Ascending aorta (tissue), 2 donors: ENCODE data around the gene MYO1F. TPM values are rescaled to one million over a fixed set of nuclear protein-coding genes. Genes with fewer than 3 reads are reported as not detected.

ENCODE experiments used
- DNase-seq, 2 donors: peaks; one replicate each; pipeline ENCODE4 v3.0.0-alpha.2; 2019; ENCODE audit warnings: low spot score in 2 of 2
- H3K27ac ChIP-seq, 2 donors: fragments of 200-600 bp; sonication (generic); one replicate each; pipeline ENCODE4 v1.5.1; 2016 to 2017; ENCODE audit warnings: mild to moderate bottlenecking in 1 of 2
- H3K27me3 ChIP-seq: fragments of 200-600 bp; sonication (generic); one replicate; pipeline ENCODE4 v1.5.1; 2017
- H3K36me3 ChIP-seq, 2 donors: fragments of 200-600 bp; sonication (generic); one replicate each; pipeline ENCODE4 v1.5.1; 2016
- H3K4me1 ChIP-seq, 2 donors: fragments of 200-600 bp; sonication (generic); one replicate each; pipeline ENCODE4 v1.5.1; 2016 to 2017; ENCODE audit warnings: mild to moderate bottlenecking in 1 of 2
- H3K4me3 ChIP-seq, 2 donors: fragments of 200-600 bp; sonication (generic); one replicate each; pipeline ENCODE4 v1.5.1; 2016 to 2017; ENCODE audit warnings: mild to moderate bottlenecking in 1 of 2
- H3K9me3 ChIP-seq, 2 donors: fragments of 200-600 bp; sonication (generic); one replicate each; pipeline ENCODE4 v1.5.1; 2016
- CTCF ChIP-seq, 3 experiments: fragments of 200-600 bp in 2 of 3; fragments of 450-650 bp in 1 of 3; sonication (generic) in 2 of 3; IDR thresholded peaks; one replicate each; pipeline ENCODE4 v1.5.1; 2016 to 2019; ENCODE audit warnings: antibody characterized with exemption in 3 of 3, mild to moderate bottlenecking in 1 of 3, moderate library complexity in 1 of 3
- intact Hi-C: fragments of 100-400 bp; cut with DNase I; formaldehyde crosslinking; loops from one replicate; pipeline ENCODE4 v1.15.1; 2023
- total RNA-seq: library from RNA; depleted of rRNA; stranded (reverse); fragments of >200 nt; gene quantifications from one replicate; pipeline ENCODE4 v1.1.0, GENCODE V29; 2016

MYO1F gene
- total RNA-seq, 1 donor from 2014 or later, result 5.0 TPM

- Histone ChIP-seq H3K36me3 (no peaks in the 10 kb centered on the region), H3K4me1 (peaks cover 7 to 10% of the 10 kb centered on the region in 2 donors), H3K9me3 (no peaks in the 10 kb centered on the region), H3K27ac (no peak overlapping the region), H3K27me3 (no peaks in the 10 kb centered on the region), H3K4me3 (no peak overlapping the region)
- intact Hi-C loops, result no loop called here
- TF ChIP-seq CTCF (IDR thresholded peaks at IDR 0.05), result no peak
- no peak for DNase-seq
Measured at GRCh38 chr19:8503510-8503909, 73.7 kb downstream of the MYO1F start.

- intact Hi-C loops, result no loop called here
- no peak overlapping the region for H3K4me3 ChIP-seq
Measured at GRCh38 chr19:8501981-8502380, 75.3 kb downstream of the MYO1F start.

GRCh38 chr19:8501516-8501915 is 75.7 kb downstream of the MYO1F start:
- H3K27me3 ChIP-seq, result no peaks in the 10 kb centered on the region
- TF ChIP-seq CTCF (IDR thresholded peaks at IDR 0.05), result no peak
- peaks cover 7 to 8% of the 10 kb centered on the region in 2 donors for H3K4me1 ChIP-seq
- no peak overlapping the region for H3K27ac ChIP-seq
- no peaks in the 10 kb centered on the region for H3K9me3 ChIP-seq
- intact Hi-C loops, result no loop called here
- DNase-seq, result no peak
- H3K36me3 ChIP-seq, result no peaks in the 10 kb centered on the region
- H3K4me3 ChIP-seq, result no peak overlapping the region

More at GRCh38 chr19:8501981-8502380, 75.3 kb downstream of the MYO1F start:
- DNase-seq, result no peak
- peaks cover 7 to 10% of the 10 kb centered on the region in 2 donors for H3K4me1 ChIP-seq
- H3K27me3 ChIP-seq, result no peaks in the 10 kb centered on the region
- H3K9me3 ChIP-seq, result no peaks in the 10 kb centered on the region
- no peak for TF ChIP-seq CTCF (IDR thresholded peaks at IDR 0.05)
- no peak overlapping the region for H3K27ac ChIP-seq
- no peaks in the 10 kb centered on the region for H3K36me3 ChIP-seq

- intact Hi-C loops, result no loop called here
- no peaks in the 10 kb centered on the region for H3K27me3 ChIP-seq
- no peak overlapping the region for H3K4me3 ChIP-seq
- no peak overlapping the region for H3K27ac ChIP-seq
- H3K36me3 ChIP-seq, result no peaks in the 10 kb centered on the region
- no peak for TF ChIP-seq CTCF (IDR thresholded peaks at IDR 0.05)
- DNase-seq, result no peak
- H3K9me3 ChIP-seq, result no peaks in the 10 kb centered on the region
- H3K4me1 ChIP-seq, result no peaks in the 10 kb centered on the region
Measured at GRCh38 chr19:8500158-8500557, 77.1 kb downstream of the MYO1F start.

- no peaks in the 10 kb centered on the region for H3K9me3 ChIP-seq
- no peak overlapping the region for H3K4me3 ChIP-seq
- no peak for TF ChIP-seq CTCF (IDR thresholded peaks at IDR 0.05)
- no peaks in the 10 kb centered on the region for H3K4me1 ChIP-seq
- no peak for DNase-seq
- no peaks in the 10 kb centered on the region for H3K27me3 ChIP-seq
- intact Hi-C loops, result no loop called here
- H3K36me3 ChIP-seq, result no peaks in the 10 kb centered on the region
- H3K27ac ChIP-seq, result no peak overlapping the region
Measured at GRCh38 chr19:8499048-8499833, 78.0 kb downstream of the MYO1F start.
